PFSK-1 (cell line): ENCODE results near the gene SARM1.

Experiments
- FOXP2 ChIP-seq: optimal IDR thresholded peaks from 2 replicates; pipeline ENCODE3; 2011; ENCODE audit warnings: borderline replicate concordance, control low read depth, inconsistent platforms; ENCODE audit not compliant: insufficient read depth; ENCODE audit errors: extremely low read length, extremely low read depth
- POLR2AphosphoS5 ChIP-seq: IDR thresholded peaks from 2 replicates; pipeline ENCODE4 v1.6.1; 2012; ENCODE audit warnings: low read depth, mild to moderate bottlenecking, control low read depth, low read length, moderate library complexity
- SIN3A ChIP-seq: IDR thresholded peaks from 2 replicates; pipeline ENCODE4 v1.6.1; 2012; ENCODE audit warnings: mild to moderate bottlenecking, low read length, moderate library complexity, borderline replicate concordance; ENCODE audit not compliant: insufficient read depth
- TAF1 ChIP-seq: IDR thresholded peaks from 2 replicates; pipeline ENCODE4 v1.6.1; 2012; ENCODE audit warnings: low read length, control low read depth, borderline replicate concordance; ENCODE audit not compliant: insufficient read depth
- TF ChIP-seq, protein P1 (sequence below), 2 experiments: IDR thresholded peaks; 2 replicates each; pipeline versions ENCODE4 v1.6.1 to v1.8.0; 2011 to 2012; ENCODE audit warnings: low read depth in 2 of 2, low read length in 2 of 2, control low read depth in 1 of 2, inconsistent platforms in 1 of 2, mild to moderate bottlenecking in 1 of 2, moderate library complexity in 1 of 2; ENCODE audit not compliant: insufficient read depth in 1 of 2

Gene SARM1

DNA sequence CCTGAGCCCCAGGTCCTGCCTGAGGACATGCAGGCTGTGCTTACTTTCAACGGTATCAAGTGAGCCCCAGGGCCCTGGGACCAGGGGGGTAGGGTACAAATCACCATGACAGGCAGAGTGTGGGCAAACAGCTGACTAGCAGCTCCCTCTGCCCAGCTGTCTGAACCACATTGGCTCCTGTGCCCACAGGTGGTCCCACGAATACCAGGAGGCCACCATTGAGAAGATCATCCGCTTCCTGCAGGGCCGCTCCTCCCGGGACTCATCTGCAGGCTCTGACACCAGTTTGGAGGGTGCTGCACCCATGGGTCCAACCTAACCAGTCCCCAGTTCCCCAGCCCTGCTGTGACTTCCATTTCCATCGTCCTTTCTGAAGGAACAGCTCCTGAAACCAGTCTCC, 24.5 kb downstream of the SARM1 start:
- TF ChIP-seq POLR2AphosphoS5 (no peak), SIN3A (no peak), FOXP2 (no peak), TAF1 (no peak)
- TF ChIP-seq, protein P1, sequence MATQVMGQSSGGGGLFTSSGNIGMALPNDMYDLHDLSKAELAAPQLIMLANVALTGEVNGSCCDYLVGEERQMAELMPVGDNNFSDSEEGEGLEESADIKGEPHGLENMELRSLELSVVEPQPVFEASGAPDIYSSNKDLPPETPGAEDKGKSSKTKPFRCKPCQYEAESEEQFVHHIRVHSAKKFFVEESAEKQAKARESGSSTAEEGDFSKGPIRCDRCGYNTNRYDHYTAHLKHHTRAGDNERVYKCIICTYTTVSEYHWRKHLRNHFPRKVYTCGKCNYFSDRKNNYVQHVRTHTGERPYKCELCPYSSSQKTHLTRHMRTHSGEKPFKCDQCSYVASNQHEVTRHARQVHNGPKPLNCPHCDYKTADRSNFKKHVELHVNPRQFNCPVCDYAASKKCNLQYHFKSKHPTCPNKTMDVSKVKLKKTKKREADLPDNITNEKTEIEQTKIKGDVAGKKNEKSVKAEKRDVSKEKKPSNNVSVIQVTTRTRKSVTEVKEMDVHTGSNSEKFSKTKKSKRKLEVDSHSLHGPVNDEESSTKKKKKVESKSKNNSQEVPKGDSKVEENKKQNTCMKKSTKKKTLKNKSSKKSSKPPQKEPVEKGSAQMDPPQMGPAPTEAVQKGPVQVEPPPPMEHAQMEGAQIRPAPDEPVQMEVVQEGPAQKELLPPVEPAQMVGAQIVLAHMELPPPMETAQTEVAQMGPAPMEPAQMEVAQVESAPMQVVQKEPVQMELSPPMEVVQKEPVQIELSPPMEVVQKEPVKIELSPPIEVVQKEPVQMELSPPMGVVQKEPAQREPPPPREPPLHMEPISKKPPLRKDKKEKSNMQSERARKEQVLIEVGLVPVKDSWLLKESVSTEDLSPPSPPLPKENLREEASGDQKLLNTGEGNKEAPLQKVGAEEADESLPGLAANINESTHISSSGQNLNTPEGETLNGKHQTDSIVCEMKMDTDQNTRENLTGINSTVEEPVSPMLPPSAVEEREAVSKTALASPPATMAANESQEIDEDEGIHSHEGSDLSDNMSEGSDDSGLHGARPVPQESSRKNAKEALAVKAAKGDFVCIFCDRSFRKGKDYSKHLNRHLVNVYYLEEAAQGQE (IDR thresholded peaks at IDR 0.05; ENCODE audit: insufficient read depth in 1 of 2, low read depth in 2 of 2, low read length in 2 of 2): no peak

DNA sequence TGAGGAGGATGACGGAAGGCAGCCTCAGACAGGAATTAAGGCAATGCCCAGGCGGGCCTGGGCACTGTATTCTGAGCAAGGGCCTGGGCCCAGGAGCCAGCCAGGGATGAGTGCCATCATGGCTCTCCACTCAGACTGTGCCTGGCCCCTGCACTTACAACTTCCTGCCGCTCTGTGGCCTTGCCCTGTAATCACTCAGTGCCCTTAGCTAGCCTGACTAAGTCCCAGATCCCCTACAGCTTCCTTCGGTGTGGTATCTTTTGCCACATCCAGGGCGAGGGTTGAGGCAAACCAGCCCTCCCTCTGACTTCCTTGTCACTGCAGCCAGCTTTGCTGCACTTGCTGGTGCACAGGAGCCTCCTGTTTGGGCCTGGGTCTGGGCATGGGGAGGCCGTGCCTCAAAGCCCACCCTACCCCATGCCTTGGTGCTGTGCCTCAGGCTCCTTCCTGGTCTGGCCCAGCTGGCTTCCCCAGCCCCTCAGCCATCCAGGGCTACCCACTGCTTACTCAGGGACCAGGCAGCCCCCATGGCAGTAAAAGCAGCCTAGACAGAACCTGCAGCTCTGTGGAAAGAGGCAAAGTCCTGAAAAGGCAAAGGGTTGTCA, 25.2 kb downstream of the SARM1 start:
- no peak for TF ChIP-seq SIN3A
- TF ChIP-seq FOXP2: no peak
- TF ChIP-seq POLR2AphosphoS5: no peak
- TF ChIP-seq, protein P1 (IDR thresholded peaks at IDR 0.05; ENCODE audit: insufficient read depth in 1 of 2, low read depth in 2 of 2, low read length in 2 of 2): no peak
- no peak for TF ChIP-seq TAF1

DNA sequence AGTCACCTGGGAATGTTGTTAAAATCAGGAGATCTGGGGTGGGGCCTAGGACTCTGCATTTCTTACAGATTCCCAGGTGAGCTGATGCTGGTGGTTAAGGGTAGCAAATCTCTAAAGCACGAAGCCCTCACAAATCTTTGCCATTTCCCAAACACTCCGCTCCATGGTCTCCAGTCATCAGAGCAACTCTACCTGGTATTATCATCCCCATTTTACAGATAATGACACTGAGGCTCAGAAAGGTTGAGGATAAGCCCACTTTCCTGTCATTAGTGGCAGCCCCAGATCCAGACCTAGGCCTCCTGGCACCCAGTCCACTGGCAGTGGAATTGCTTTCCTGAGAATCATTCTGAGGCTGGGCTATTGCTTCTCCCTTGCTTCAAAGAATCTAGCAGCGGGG, 25.8 kb downstream of the SARM1 start:
- TF ChIP-seq POLR2AphosphoS5 (no peak), SIN3A (no peak), FOXP2 (no peak), TAF1 (no peak)
- TF ChIP-seq, protein P1 (IDR thresholded peaks at IDR 0.05; ENCODE audit: insufficient read depth in 1 of 2, low read depth in 2 of 2, low read length in 2 of 2): no peak

DNA sequence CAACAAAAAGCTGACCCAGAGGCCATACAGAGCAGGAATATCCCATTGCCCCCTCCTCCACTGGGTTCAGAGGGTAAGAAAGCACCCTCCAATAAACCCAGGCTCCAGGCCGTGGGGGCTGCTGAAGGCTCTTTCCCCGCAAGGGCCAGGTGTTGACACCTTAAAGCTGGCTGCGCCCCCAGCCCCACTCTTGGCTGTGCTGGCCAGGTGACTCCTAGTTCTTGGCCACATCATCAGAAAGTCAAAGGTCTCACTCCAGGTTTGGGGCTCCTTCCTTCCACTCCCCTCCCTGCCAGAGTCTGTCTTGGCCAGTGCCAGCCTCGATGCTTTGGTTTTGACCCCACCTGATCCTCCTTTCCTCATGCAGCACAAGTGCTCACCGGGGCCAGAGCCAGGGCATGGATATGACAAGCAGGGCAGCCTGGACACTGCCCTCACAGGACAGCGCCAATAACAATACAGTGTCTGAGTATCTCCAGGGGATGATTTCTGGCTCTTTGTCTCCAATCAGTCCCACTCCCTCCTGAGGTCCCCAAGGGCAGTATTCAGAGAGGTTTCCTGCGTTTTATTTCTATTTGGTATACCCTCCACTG, 26.3 kb downstream of the SARM1 start:
- TF ChIP-seq POLR2AphosphoS5 (no peak), FOXP2 (no peak), TAF1 (no peak), SIN3A (no peak)
- TF ChIP-seq, protein P1 (IDR thresholded peaks at IDR 0.05; ENCODE audit: insufficient read depth in 1 of 2, low read depth in 2 of 2, low read length in 2 of 2): no peak
